Stimulated activated naive CD8-positive, alpha-beta T cell treated with anti-CD3 and anti-CD28 coated beads, Interleukin-15, Interleukin-2, amounts not matched to agents 100 ng/mL and 50 ng/mL, for 24 hours (primary cell): ENCODE data around the gene CYLD.

Experiments
- H3K27ac Mint-ChIP-seq: one replicate; pipeline ENCODE4 v1.8.0; 2021; ENCODE audit warnings: mild to moderate bottlenecking, mixed read lengths
- H3K27me3 Mint-ChIP-seq: one replicate; pipeline ENCODE4 v1.8.0; 2021; ENCODE audit warnings: mixed read lengths
- H3K36me3 Mint-ChIP-seq: one replicate; pipeline ENCODE4 v1.8.0; 2021; ENCODE audit warnings: low read depth, mixed read lengths
- H3K4me1 Mint-ChIP-seq: one replicate; pipeline ENCODE4 v1.8.0; 2021; ENCODE audit warnings: low read depth, mixed read lengths
- H3K4me3 Mint-ChIP-seq: one replicate; pipeline ENCODE4 v1.8.0; 2021; ENCODE audit warnings: mild to moderate bottlenecking, mixed read lengths
- H3K9me3 Mint-ChIP-seq: one replicate; pipeline ENCODE4 v1.8.0; 2021; ENCODE audit warnings: mixed read lengths

CYLD gene

DNA sequence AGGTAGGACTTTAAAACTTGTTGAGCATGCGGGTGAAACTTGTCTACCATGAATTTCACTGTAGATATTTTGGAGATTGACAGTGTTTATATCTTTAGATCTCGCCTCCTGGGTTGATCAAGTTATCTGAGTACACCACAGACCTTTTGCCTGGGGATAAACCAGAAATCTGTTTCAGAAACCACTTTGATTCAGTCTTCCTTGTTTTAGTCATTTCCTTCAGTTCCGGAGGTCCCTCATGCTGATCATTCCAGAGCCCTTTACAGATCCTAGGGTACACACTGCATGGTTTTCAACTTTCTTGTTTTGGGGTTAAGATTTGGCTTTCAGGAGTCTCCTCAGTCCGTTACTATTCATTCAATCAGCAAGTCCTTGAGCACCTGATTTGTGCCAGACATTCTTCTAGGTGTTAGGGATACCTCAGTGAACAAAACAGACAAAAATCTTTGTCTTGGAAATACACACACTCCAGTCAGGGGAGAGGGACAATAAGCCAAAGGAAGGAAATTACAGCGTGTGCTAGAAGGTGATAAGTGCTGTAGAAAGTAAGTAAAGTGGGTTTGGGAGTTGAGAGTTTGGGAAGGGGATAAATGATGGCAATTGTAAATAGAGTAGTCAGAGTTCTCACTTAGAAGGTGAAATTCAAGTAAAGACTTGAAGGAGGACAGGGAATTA lies 36.3 kb upstream of the CYLD start:
- H3K4me1 Mint-ChIP-seq: peaks cover 71% of the 10 kb centered on the region
- no peak overlapping the region for H3K4me3 Mint-ChIP-seq
- no peak overlapping the region for H3K27ac Mint-ChIP-seq
- peaks cover 30% of the 10 kb centered on the region for H3K36me3 Mint-ChIP-seq
- peaks cover 21% of the 10 kb centered on the region for H3K9me3 Mint-ChIP-seq
- no peaks in the 10 kb centered on the region for H3K27me3 Mint-ChIP-seq

DNA sequence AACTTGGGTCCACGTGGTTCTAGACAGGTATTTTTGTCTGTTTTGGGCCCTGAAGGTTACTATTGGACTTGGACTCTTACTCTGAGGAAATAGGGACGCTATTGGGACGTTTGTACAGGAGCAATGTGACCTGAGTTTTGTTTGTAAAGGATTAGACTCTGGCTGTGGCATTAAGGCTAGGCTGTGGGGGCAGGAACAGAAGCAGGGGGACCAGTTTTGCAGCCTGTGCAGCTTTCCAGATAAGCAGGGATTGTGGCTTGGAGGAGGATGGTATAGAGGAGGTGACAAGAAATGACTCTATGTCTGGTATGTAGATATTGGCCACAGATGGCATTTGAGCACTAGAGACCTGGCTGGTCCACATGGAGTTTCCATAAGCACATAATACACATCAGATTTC lies 35.6 kb upstream of the CYLD start:
- H3K9me3 Mint-ChIP-seq: peaks cover 21% of the 10 kb centered on the region
- H3K36me3 Mint-ChIP-seq: peaks cover 25% of the 10 kb centered on the region
- H3K4me1 Mint-ChIP-seq: peaks cover 65% of the 10 kb centered on the region
- H3K27ac Mint-ChIP-seq: peak overlapping the region; percentile 22
- H3K4me3 Mint-ChIP-seq: no peak overlapping the region
- H3K27me3 Mint-ChIP-seq: no peaks in the 10 kb centered on the region

DNA sequence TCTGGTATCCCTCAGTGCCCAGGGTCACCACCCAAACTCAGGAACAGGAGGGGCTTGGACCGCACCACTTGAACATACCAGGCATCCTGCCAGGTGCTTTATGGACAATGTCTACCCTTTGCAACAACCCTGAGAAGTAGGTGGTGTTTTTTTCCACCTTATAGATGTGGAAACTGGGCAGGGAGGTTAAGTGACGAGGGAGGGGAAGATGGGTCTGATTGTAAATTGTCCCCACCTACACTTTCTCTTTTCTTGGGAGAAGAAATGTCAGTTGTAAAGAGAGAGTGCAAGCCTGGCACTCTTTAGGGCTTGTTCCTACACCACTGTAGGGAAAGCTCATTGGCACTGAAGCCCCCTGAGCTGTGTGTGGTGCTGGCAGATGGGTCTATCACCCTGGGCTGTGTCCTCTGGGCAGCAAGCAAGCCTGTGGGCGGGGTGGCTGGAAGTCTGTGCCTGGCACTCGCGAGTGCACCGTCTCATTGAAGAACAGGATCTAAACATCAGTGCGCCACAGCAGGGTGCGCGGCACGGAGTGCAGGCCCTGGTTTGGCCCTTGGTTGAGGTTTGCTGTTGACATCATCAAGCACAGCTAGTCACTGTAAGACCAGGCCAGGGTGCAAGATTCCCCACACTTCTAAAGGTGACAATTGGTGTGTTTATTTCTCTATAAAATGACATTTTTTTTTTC lies 33.4 kb upstream of the CYLD start:
- Mint-ChIP-seq H3K4me1 (peaks cover 54% of the 10 kb centered on the region), H3K4me3 (peak overlapping the region; percentile 56), H3K36me3 (peaks cover 22% of the 10 kb centered on the region), H3K9me3 (peaks cover 21% of the 10 kb centered on the region), H3K27me3 (no peaks in the 10 kb centered on the region), H3K27ac (peak overlapping the region; percentile 87)

DNA sequence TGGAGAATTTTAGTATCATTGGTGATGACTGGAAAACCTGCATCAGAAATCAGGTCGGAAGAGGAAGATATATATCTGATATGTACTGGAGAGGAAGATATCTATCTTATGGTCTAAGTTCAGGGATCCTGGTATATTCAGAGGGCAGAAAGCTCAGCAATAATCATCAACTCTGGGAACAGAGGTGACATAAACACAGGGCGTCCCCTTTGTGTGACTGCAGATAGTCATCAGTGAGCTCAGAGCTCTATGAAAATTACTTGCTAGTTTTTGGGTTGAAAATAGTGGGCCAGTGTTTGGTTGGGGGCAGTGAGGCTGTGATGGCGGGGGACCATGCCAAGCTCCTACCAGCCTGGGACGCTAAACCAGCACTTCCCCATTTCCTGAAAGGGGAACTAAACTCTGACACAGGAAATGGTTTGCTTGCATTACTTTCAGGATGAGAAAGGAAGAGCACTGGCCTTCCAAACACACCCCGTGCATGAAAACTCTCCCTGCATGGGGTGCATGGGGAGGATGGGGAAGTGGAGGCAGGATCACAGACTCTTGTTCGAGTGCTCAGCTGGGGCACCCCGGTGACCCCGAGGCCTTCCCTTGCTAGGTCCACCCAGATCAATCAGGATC lies 32.7 kb upstream of the CYLD start:
- Mint-ChIP-seq H3K36me3 (peaks cover 15% of the 10 kb centered on the region), H3K27ac (peak overlapping the region; percentile 87), H3K4me3 (peak overlapping the region; percentile 56), H3K4me1 (peaks cover 54% of the 10 kb centered on the region), H3K9me3 (peaks cover 15% of the 10 kb centered on the region), H3K27me3 (no peaks in the 10 kb centered on the region)

DNA sequence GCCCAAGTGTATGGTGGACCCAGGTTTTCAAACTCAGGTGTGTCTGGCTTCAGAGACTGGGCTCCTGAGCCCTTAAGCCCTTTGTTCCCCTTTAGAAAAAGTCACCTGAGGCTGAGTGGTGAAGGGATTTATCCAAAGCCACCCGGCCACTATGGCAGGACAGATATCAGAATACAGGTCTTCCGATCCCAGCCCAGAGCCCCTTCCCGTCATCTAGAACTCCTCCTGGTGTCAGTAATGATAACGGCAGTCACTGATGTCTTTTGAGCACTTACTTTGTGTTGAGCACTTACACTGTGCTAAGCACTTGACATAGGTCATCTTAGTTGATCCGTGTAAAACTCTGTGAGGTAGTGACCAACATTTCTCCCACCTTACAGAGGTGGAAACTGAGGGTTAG lies 31.9 kb upstream of the CYLD start:
- peaks cover 10% of the 10 kb centered on the region for H3K9me3 Mint-ChIP-seq
- peaks cover 55% of the 10 kb centered on the region for H3K4me1 Mint-ChIP-seq
- H3K36me3 Mint-ChIP-seq: peaks cover 9% of the 10 kb centered on the region
- no peaks in the 10 kb centered on the region for H3K27me3 Mint-ChIP-seq
- peak overlapping the region; percentile 14 for H3K27ac Mint-ChIP-seq
- H3K4me3 Mint-ChIP-seq: no peak overlapping the region

DNA sequence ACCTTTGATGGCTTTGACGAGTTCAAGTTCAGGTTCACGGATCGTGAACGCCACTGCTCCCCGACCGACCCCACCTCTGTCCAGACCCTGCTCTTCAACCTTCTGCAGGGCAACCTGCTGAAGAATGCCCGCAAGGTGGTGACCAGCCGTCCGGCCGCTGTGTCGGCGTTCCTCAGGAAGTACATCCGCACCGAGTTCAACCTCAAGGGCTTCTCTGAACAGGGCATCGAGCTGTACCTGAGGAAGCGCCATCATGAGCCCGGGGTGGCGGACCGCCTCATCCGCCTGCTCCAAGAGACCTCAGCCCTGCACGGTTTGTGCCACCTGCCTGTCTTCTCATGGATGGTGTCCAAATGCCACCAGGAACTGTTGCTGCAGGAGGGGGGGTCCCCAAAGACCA lies 30.8 kb upstream of the CYLD start:
- Mint-ChIP-seq H3K9me3 (no peaks in the 10 kb centered on the region), H3K4me1 (peaks cover 48% of the 10 kb centered on the region), H3K36me3 (no peaks in the 10 kb centered on the region), H3K27me3 (no peaks in the 10 kb centered on the region), H3K4me3 (no peak overlapping the region), H3K27ac (no peak overlapping the region)

DNA sequence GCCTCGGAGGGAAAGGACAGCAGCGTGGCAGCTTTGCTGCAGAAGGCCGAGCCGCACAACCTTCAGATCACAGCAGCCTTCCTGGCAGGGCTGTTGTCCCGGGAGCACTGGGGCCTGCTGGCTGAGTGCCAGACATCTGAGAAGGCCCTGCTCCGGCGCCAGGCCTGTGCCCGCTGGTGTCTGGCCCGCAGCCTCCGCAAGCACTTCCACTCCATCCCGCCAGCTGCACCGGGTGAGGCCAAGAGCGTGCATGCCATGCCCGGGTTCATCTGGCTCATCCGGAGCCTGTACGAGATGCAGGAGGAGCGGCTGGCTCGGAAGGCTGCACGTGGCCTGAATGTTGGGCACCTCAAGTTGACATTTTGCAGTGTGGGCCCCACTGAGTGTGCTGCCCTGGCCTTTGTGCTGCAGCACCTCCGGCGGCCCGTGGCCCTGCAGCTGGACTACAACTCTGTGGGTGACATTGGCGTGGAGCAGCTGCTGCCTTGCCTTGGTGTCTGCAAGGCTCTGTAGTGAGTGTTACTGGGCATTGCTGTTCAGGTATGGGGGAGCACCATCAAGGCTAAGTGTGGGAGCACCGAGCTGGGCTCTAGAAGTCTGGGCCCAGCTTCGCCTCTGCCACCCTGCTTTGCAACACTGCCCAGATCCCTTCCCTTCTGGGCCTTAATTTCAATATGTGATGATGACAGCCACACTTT lies 29.9 kb upstream of the CYLD start:
- H3K27me3 Mint-ChIP-seq: no peaks in the 10 kb centered on the region
- H3K4me3 Mint-ChIP-seq: no peak overlapping the region
- H3K36me3 Mint-ChIP-seq: no peaks in the 10 kb centered on the region
- H3K9me3 Mint-ChIP-seq: no peaks in the 10 kb centered on the region
- H3K4me1 Mint-ChIP-seq: peaks cover 46% of the 10 kb centered on the region
- H3K27ac Mint-ChIP-seq: no peak overlapping the region

DNA sequence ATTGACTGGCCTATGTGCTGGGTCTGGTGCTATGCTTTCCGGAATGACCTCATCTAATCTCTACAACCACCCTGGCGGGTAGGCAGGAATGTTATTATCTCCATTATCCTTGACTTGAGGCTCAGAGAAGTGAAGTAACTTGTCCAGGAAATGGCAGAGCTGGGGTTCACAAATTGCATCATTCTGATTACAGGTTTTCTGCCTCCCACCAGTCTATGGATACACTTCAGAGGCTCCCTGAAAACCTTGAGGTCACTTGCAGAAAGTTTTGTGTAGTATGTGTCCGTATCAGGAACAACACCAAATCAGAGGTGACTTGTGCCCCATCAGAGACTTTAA lies 29.4 kb upstream of the CYLD start:
- no peaks in the 10 kb centered on the region for H3K9me3 Mint-ChIP-seq
- H3K36me3 Mint-ChIP-seq: no peaks in the 10 kb centered on the region
- no peaks in the 10 kb centered on the region for H3K27me3 Mint-ChIP-seq
- peaks cover 46% of the 10 kb centered on the region for H3K4me1 Mint-ChIP-seq
- no peak overlapping the region for H3K27ac Mint-ChIP-seq
- H3K4me3 Mint-ChIP-seq: no peak overlapping the region

DNA sequence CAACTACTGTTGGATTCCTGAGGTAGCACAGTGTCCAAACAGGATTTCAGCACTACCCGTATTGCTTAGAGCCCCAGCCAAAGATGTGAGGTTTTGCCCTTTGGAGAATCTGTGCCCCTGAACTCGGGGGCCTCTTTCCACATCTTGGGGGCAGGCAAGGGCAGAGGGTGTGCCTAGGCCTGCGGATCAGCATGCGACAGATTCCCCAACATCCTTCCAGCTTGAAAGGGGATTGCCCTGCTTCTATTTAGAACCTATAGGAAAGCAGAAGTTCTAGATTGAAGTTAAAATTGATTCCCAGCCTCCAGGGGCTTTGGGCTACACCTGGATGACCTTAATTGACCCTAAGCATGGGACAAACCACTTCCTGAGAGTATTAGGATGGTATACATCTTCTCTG lies 28.9 kb upstream of the CYLD start:
- Mint-ChIP-seq H3K4me1 (peaks cover 42% of the 10 kb centered on the region), H3K9me3 (no peaks in the 10 kb centered on the region), H3K27me3 (no peaks in the 10 kb centered on the region), H3K36me3 (no peaks in the 10 kb centered on the region), H3K27ac (no peak overlapping the region), H3K4me3 (no peak overlapping the region)

DNA sequence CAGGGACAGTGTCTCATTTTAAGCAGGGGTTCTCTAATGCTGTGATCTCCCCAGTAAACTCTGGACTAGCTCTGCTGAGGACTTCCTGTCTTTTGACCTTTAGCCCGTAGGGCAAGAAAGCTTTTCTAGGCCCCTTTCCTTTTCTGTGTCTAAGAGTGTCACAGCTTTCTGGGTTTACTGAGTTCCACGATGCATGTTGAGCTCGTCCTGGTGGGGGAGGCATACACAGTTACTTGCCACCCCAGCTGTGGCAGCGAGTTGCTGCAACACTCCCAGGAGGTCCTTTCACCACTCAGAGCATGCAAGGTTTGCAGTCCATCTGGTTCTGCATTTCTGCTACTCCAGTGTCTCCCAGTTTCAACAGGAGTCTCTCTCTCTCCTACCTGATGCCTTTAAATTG lies 24.8 kb upstream of the CYLD start:
- Mint-ChIP-seq H3K27ac (no peak overlapping the region), H3K4me1 (peaks cover 35% of the 10 kb centered on the region), H3K36me3 (no peaks in the 10 kb centered on the region), H3K9me3 (no peaks in the 10 kb centered on the region), H3K4me3 (no peak overlapping the region), H3K27me3 (no peaks in the 10 kb centered on the region)

DNA sequence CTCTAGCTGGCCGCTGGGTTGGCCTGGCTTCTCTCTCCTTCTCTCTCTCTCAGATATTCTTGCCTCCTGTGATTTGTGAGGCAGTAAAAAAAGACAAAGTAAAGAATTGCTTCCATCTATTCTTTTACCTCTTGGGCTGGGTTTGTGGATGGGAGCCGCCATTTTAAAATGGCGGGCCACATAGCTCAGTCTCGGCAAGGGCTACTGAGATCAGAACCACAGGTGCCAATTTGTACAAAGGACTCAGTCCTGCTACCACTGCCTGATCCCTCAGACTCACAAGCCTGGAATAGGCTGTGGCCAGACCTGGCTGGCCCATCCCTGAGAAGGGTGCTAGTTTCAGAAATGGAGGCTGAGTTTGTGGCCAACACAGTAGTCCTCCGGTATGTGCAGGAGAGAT lies 24.4 kb upstream of the CYLD start:
- H3K27ac Mint-ChIP-seq: peak overlapping the region; percentile 3
- H3K4me1 Mint-ChIP-seq: peaks cover 35% of the 10 kb centered on the region
- no peaks in the 10 kb centered on the region for H3K36me3 Mint-ChIP-seq
- H3K4me3 Mint-ChIP-seq: no peak overlapping the region
- H3K9me3 Mint-ChIP-seq: no peaks in the 10 kb centered on the region
- no peaks in the 10 kb centered on the region for H3K27me3 Mint-ChIP-seq

DNA sequence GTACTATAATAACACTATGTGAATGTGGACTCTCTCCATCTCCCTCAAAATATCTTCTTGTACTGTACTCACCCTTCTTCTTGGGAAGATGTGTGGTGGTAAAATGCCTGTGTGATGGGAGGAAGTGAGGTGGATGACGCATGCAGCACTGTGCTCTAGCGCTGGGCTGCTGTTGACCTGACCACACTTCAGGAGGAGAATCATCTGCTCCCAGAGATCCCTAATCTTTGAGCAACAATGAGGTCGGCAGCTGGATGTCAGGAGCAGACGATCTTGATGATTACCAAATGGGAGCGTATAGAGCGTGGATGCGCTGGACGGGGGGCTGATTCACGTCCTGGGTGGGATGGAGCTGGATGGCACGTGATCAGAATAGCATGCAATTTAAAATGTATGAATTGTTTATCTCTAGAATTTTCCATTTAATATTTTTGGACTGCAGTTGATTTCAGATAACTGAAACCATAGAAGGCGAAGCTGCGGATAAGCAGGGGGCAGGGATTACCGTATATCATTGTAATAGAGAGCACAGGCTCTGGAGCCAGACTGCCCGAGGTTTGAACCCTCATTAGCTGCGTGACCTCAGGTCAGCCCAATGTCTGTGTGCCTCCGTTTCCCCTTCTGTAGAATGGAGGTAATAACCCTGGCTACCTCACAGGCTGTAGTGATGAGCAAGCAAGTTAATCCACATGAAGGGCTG lies 23.7 kb upstream of the CYLD start:
- no peaks in the 10 kb centered on the region for H3K36me3 Mint-ChIP-seq
- no peak overlapping the region for H3K27ac Mint-ChIP-seq
- H3K27me3 Mint-ChIP-seq: no peaks in the 10 kb centered on the region
- peaks cover 35% of the 10 kb centered on the region for H3K4me1 Mint-ChIP-seq
- H3K4me3 Mint-ChIP-seq: no peak overlapping the region
- no peaks in the 10 kb centered on the region for H3K9me3 Mint-ChIP-seq

DNA sequence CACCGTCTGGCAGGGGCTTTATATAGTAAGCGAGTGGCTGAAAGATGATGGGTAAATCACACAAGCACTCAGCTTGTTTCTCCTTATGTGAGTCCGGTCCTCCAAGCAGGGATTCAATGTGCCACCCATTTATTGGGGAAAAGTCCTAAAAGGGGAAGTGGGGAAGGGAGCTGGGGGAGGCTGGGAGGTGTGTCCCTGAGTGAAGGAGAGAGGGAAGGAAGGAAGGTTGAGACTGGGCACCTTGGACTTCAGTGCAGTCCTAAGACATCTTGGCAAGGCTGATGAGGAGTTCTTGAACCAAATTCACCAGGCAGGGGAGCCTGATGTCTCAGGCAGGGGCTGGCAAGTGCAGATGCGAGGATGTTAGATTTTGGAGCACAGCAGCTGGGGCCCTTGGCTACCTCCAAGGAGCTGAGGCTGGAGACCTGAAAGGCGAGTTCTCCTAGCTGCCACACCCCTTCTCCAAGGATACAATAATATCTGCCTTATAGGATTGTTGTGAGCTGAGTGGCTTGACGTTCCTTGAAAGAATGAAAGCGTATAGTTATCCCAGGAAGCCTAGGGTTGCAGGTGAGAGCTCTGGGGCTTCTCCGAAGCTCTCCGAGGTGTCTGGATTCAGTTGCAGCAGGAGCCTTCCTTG lies 23.0 kb upstream of the CYLD start:
- Mint-ChIP-seq H3K9me3 (peaks cover 1% of the 10 kb centered on the region), H3K36me3 (peaks cover 1% of the 10 kb centered on the region), H3K4me3 (no peak overlapping the region), H3K27ac (no peak overlapping the region), H3K4me1 (peaks cover 35% of the 10 kb centered on the region), H3K27me3 (no peaks in the 10 kb centered on the region)
